Germinal center (tissue), 1 donor: ENCODE results near the gene ZNF678.

Experiments used
- DNase-seq: peaks from one replicate; pipeline ENCODE4 v3.0.0; 2012; ENCODE audit warnings: mixed read lengths, low spot score

ZNF678 gene

GRCh38 chr1:227723474-227723873 is 160.1 kb downstream of the ZNF678 start:
- DNase-seq, result no peak

- no peak for DNase-seq
Measured at GRCh38 chr1:227725046-227725445, 161.7 kb downstream of the ZNF678 start.

- DNase-seq, result no peak
Measured at GRCh38 chr1:227726318-227726717, 163.0 kb downstream of the ZNF678 start.
